ENCODE data around the gene HOXC11. TPM values are rescaled to one million over a fixed set of nuclear protein-coding genes. Genes with fewer than 3 reads are reported as not detected.

The HOXC11 gene
- total and polyA plus RNA-seq, 2 donors (not counting 1 experiment from before 2014, with no cell fraction given): not detected

GRCh38 chr12:54020591-54021405 lies 47.9 kb downstream of the HOXC11 start:
- no peak overlapping the region for H3K27ac Mint-ChIP-seq
- H2AFZ ChIP-seq (ENCODE audit: insufficient read depth, low read depth, low read length, poor library complexity, severe bottlenecking): no peak overlapping the region
- ChIA-PET POLR2A (no interaction called here), CTCF (interaction anchor here (1.5 to 1.6 kb wide), 2 partner anchors 12 to 171 kb away, joined by 5 to 6 read pairs; partner anchors contain the start of gene HOXC5)
- H3K4me3 Mint-ChIP-seq: no peak overlapping the region
- WGBS (ENCODE audit: insufficient coverage): 60% methylated on average over 22 of the region's 23 CpGs
- H3K79me2 ChIP-seq (ENCODE audit: control insufficient read depth, insufficient read depth, low read length): no peaks in the 10 kb centered on the region
- TF ChIP-seq, protein P1, sequence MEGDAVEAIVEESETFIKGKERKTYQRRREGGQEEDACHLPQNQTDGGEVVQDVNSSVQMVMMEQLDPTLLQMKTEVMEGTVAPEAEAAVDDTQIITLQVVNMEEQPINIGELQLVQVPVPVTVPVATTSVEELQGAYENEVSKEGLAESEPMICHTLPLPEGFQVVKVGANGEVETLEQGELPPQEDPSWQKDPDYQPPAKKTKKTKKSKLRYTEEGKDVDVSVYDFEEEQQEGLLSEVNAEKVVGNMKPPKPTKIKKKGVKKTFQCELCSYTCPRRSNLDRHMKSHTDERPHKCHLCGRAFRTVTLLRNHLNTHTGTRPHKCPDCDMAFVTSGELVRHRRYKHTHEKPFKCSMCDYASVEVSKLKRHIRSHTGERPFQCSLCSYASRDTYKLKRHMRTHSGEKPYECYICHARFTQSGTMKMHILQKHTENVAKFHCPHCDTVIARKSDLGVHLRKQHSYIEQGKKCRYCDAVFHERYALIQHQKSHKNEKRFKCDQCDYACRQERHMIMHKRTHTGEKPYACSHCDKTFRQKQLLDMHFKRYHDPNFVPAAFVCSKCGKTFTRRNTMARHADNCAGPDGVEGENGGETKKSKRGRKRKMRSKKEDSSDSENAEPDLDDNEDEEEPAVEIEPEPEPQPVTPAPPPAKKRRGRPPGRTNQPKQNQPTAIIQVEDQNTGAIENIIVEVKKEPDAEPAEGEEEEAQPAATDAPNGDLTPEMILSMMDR (IDR thresholded peaks at IDR 0.05): no peak
- TF ChIP-seq EZH2 (IDR thresholded peaks at IDR 0.05; ENCODE audit: borderline replicate concordance, insufficient read depth, low read depth, low read length, poor library complexity, severe bottlenecking): no peak
- intact Hi-C loops (cut with micrococcal nuclease): no loop called here
- peaks cover 0 to 90% (median 67%) of the 10 kb centered on the region in 4 experiments for H3K27me3 ChIP-seq (replicated peaks in 1 of 4; ENCODE audit: control extremely low read depth in 1 of 4, control insufficient read depth in 3 of 4, insufficient read depth in 4 of 4, low read length in 3 of 4)
- no peaks in the 10 kb centered on the region for H3K9me3 Mint-ChIP-seq (ENCODE audit: insufficient read depth)
- no peak for ATAC-seq (ENCODE audit: low read depth)
- H3K4me1 Mint-ChIP-seq: peaks cover 22% of the 10 kb centered on the region
- H3K27me3 Mint-ChIP-seq: peaks cover 57% of the 10 kb centered on the region
- no peak overlapping the region for H3K27ac ChIP-seq (ENCODE audit: low read length in 2 of 2)
- H3K36me3 ChIP-seq (replicated peaks in 1 of 2; ENCODE audit: control extremely low read depth in 1 of 2, control insufficient read depth in 1 of 2, extremely low read depth in 1 of 2, insufficient read depth in 2 of 2, low read length in 1 of 2): no peaks in the 10 kb centered on the region
- peaks cover 0 to 32% (median 0%) of the 10 kb centered on the region in 3 donors for H3K9me3 ChIP-seq (ENCODE audit: control extremely low read depth in 1 of 3, control insufficient read depth in 2 of 3, insufficient read depth in 1 of 3, low read length in 2 of 3)
- no peak for DNase-seq
- H3K9ac ChIP-seq (ENCODE audit: low read length): no peak overlapping the region
- no peaks in the 10 kb centered on the region for H4K20me1 ChIP-seq (ENCODE audit: control insufficient read depth, insufficient read depth, low read length, poor library complexity, severe bottlenecking)
- H3K4me3 ChIP-seq (ENCODE audit: control extremely low read depth in 1 of 5, extremely low read depth in 1 of 5, insufficient read depth in 1 of 5, low read depth in 2 of 5, low read length in 4 of 5): no peak overlapping the region
- peaks cover 19 to 27% of the 10 kb centered on the region in 2 donors for H3K4me1 ChIP-seq (ENCODE audit: control insufficient read depth in 2 of 2, insufficient read depth in 2 of 2, low read length in 2 of 2)
- H3K4me2 ChIP-seq (replicated peaks; ENCODE audit: low read depth, low read length, poor library complexity, severe bottlenecking): no peak overlapping the region

DNA sequence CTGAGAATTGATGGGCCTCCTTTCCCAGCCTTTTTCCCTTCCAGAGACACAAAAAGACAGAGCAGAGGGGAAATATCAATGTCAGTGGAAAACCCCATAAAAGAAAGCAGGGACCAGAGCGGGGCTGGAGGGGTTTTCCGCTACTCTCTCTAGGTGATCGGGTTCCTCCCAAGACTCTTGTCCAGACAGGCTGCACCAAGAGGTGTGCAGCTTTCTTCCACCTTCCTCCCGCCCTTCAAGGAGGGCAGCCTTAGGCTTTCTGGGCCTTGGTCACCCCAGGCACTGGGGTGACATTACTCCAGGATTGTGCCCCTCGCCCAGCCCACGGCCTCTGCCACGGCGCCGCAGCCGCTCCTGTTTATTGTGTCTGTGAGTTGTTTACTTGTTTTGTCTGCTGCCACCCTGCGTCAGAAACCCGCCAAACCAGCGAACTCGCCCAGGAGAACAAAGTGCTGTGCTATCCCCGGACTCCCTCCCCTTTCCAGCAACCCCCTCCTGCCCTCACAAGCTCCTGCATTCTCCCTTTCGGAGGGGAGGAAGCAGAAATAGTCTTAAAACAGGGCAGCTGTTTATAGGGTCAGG lies 48.6 kb downstream of the HOXC11 start:
- no peaks in the 10 kb centered on the region for H3K9me3 Mint-ChIP-seq (ENCODE audit: insufficient read depth)
- H3K79me2 ChIP-seq (ENCODE audit: control insufficient read depth, insufficient read depth, low read length): no peaks in the 10 kb centered on the region
- ATAC-seq (ENCODE audit: low read depth) (no peak), DNase-seq (peak; percentile 52)
- no peaks in the 10 kb centered on the region for H4K20me1 ChIP-seq (ENCODE audit: control insufficient read depth, insufficient read depth, low read length, poor library complexity, severe bottlenecking)
- no peaks in the 10 kb centered on the region for H3K36me3 ChIP-seq (replicated peaks in 1 of 2; ENCODE audit: control extremely low read depth in 1 of 2, control insufficient read depth in 1 of 2, extremely low read depth in 1 of 2, insufficient read depth in 2 of 2, low read length in 1 of 2)
- no peak overlapping the region for H2AFZ ChIP-seq (ENCODE audit: insufficient read depth, low read depth, low read length, poor library complexity, severe bottlenecking)
- ChIA-PET CTCF (interaction anchor here (1.3 to 1.6 kb wide), 3 partner anchors 11 to 186 kb away, joined by 4 to 6 read pairs (median 5); partner anchors contain the start of gene HOXC5), POLR2A (no interaction called here)
- H3K27ac Mint-ChIP-seq: peak overlapping the region; percentile 28
- H3K4me3 ChIP-seq (ENCODE audit: control extremely low read depth in 1 of 5, extremely low read depth in 1 of 5, insufficient read depth in 1 of 5, low read depth in 2 of 5, low read length in 4 of 5): no peak overlapping the region
- intact Hi-C loops (cut with micrococcal nuclease): no loop called here
- H3K4me1 ChIP-seq (ENCODE audit: control insufficient read depth in 2 of 2, insufficient read depth in 2 of 2, low read length in 2 of 2): peaks cover 19 to 27% of the 10 kb centered on the region in 2 donors
- peaks cover 60% of the 10 kb centered on the region for H3K27me3 Mint-ChIP-seq
- H3K4me1 Mint-ChIP-seq: peaks cover 22% of the 10 kb centered on the region
- H3K9ac ChIP-seq (ENCODE audit: low read length): no peak overlapping the region
- no peak overlapping the region for H3K4me2 ChIP-seq (replicated peaks; ENCODE audit: low read depth, low read length, poor library complexity, severe bottlenecking)
- H3K4me3 Mint-ChIP-seq: no peak overlapping the region
- no peak overlapping the region for H3K27ac ChIP-seq (ENCODE audit: low read length in 2 of 2)
- peaks cover 0 to 91% (median 69%) of the 10 kb centered on the region in 4 experiments for H3K27me3 ChIP-seq (replicated peaks in 1 of 4; ENCODE audit: control extremely low read depth in 1 of 4, control insufficient read depth in 3 of 4, insufficient read depth in 4 of 4, low read length in 3 of 4)
- no peak for TF ChIP-seq EZH2 (IDR thresholded peaks at IDR 0.05; ENCODE audit: borderline replicate concordance, insufficient read depth, low read depth, low read length, poor library complexity, severe bottlenecking)
- TF ChIP-seq, protein P1 (IDR thresholded peaks at IDR 0.05): no peak
- H3K9me3 ChIP-seq (ENCODE audit: control extremely low read depth in 1 of 3, control insufficient read depth in 2 of 3, insufficient read depth in 1 of 3, low read length in 2 of 3): peaks cover 0 to 27% (median 0%) of the 10 kb centered on the region in 3 donors
- whole genome bisulfite sequencing (ENCODE audit: insufficient coverage): 40% methylated on average over 9 of the region's 16 CpGs
